ENCODE measurements around the gene CARD9. TPM values are rescaled to one million over a fixed set of nuclear protein-coding genes. Genes with fewer than 3 reads are reported as not detected.

CARD9 gene
- total and polyA plus RNA-seq, 7 donors, result 0.26 to 1.1 (median 0.56) TPM

DNA sequence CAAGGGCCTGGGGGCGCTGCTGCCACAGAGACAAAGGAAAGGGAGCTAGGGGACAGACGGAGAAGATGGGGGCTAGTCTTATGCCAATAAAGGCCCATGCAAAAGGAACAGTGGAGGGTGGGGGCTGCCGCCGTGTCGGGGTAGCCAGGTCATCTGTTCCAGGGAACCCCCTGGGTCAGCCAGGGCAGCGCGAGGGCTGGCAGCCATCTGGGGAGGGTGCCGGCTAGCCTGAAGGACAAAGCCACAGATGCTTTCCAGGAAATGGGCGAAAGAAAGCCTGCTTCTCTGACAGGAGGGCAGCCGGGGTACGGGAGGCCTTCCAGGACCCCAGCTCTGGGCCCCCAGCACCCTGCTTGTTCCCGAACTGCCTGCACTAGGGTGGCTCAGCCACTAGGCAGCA lies 1.6 kb upstream of the CARD9 start:
- TF ChIP-seq CTCF (IDR thresholded peaks at IDR 0.05), result no peak
- Histone ChIP-seq H3K9me3 (no peaks in the 10 kb centered on the region), H3K36me3 (ENCODE audit: insufficient read depth in 1 of 2, low read depth in 1 of 2) (peaks cover 0 to 24% of the 10 kb centered on the region in 2 donors), H3K4me3 (no peak overlapping the region), H3K27ac (no peak overlapping the region), H3K27me3 (ENCODE audit: insufficient read depth in 3 of 3, low read length in 2 of 3) (no peaks in the 10 kb centered on the region), H3K4me1 (no peaks in the 10 kb centered on the region)
- intact Hi-C loops (cut with DNase I), result no loop called here
- 91 to 93% (median 91%) methylated on average over 12 of the region's 12 CpGs for WGBS, 3 donors
- DNase-seq (no peak), ATAC-seq (no peak)

DNA sequence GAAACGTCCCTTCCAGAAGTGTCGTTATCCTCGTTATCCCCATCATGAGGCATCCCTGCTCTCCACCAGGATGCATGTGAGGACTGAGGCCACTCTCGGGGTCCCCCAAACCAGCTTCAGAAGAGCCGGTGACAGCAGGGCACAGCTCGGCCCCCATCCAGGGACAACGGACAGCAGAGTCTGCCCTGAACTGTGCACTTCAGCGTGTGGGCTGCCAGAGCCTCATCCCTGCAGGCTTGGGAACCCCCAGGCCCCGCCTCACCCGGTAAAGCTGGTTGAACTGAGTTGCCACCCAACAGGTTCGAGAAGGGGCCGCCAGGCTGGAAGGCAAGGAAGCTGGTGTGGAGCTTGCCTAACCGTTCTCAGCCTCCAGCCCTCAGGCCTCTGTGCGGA lies 710 bp upstream of the CARD9 start:
- 83 to 84% (median 84%) methylated on average over 14 of the region's 14 CpGs for WGBS, 3 donors
- no peak for TF ChIP-seq CTCF (IDR thresholded peaks at IDR 0.05)
- no peak for ATAC-seq
- Histone ChIP-seq H3K27me3 (ENCODE audit: insufficient read depth in 3 of 3, low read length in 2 of 3) (peaks cover 0 to under 1% (median 0%) of the 10 kb centered on the region in 3 donors), H3K9me3 (no peaks in the 10 kb centered on the region), H3K4me3 (no peak overlapping the region), H3K27ac (no peak overlapping the region), H3K4me1 (no peaks in the 10 kb centered on the region), H3K36me3 (ENCODE audit: insufficient read depth in 1 of 2, low read depth in 1 of 2) (peaks cover 0 to 15% of the 10 kb centered on the region in 2 donors)
- no peak for DNase-seq
- intact Hi-C loops (cut with DNase I), result no loop called here

- ATAC-seq, result peak; percentile 20 to 56 (median 26)
- H3K27ac ChIP-seq, result no peak overlapping the region
- no peaks in the 10 kb centered on the region for H3K4me1 ChIP-seq
- H3K27me3 ChIP-seq (ENCODE audit: insufficient read depth in 3 of 3, low read length in 2 of 3), result peaks cover 0 to 13% (median 0%) of the 10 kb centered on the region in 3 donors
- no peaks in the 10 kb centered on the region for H3K9me3 ChIP-seq
- 17 to 22% (median 18%) methylated on average over 21 of the region's 21 CpGs for WGBS, 3 donors
- no peak for TF ChIP-seq CTCF (IDR thresholded peaks at IDR 0.05)
- intact Hi-C loops (cut with DNase I), result no loop called here
- peaks cover 0 to 3% of the 10 kb centered on the region in 2 donors for H3K36me3 ChIP-seq (ENCODE audit: insufficient read depth in 1 of 2, low read depth in 1 of 2)
- DNase-seq, result peak; percentile 72 to 82
- peak overlapping the region; percentile 22 for H3K4me3 ChIP-seq
Measured at GRCh38 chr9:136372561-136373299, 739 bp downstream of the CARD9 start.

GRCh38 chr9:136372006-136372405 lies 1.5 kb downstream of the CARD9 start:
- TF ChIP-seq CTCF (IDR thresholded peaks at IDR 0.05), result no peak
- no peak for ATAC-seq
- no peak for DNase-seq
- Histone ChIP-seq H3K9me3 (no peaks in the 10 kb centered on the region), H3K27ac (no peak overlapping the region), H3K27me3 (ENCODE audit: insufficient read depth in 3 of 3, low read length in 2 of 3) (peaks cover 0 to 13% (median 0%) of the 10 kb centered on the region in 3 donors), H3K4me3 (no peak overlapping the region), H3K4me1 (no peaks in the 10 kb centered on the region), H3K36me3 (ENCODE audit: insufficient read depth in 1 of 2, low read depth in 1 of 2) (peaks cover 0 to 3% of the 10 kb centered on the region in 2 donors)
- intact Hi-C loops (cut with DNase I), result no loop called here
- 79 to 83% (median 80%) methylated on average over 21 of the region's 21 CpGs for WGBS, 3 donors

GRCh38 chr9:136371533-136371880 lies 2.0 kb downstream of the CARD9 start:
- intact Hi-C loops (cut with DNase I), result no loop called here
- Histone ChIP-seq H3K27me3 (ENCODE audit: insufficient read depth in 3 of 3, low read length in 2 of 3) (peaks cover 0 to 13% (median 0%) of the 10 kb centered on the region in 3 donors), H3K4me1 (no peaks in the 10 kb centered on the region), H3K27ac (no peak overlapping the region), H3K36me3 (ENCODE audit: insufficient read depth in 1 of 2, low read depth in 1 of 2) (peaks cover 0 to 3% of the 10 kb centered on the region in 2 donors), H3K4me3 (no peak overlapping the region), H3K9me3 (no peaks in the 10 kb centered on the region)
- no peak for TF ChIP-seq CTCF (IDR thresholded peaks at IDR 0.05)
- 87 to 90% (median 88%) methylated on average over 8 to 13 of the region's 13 CpGs for WGBS, 3 donors
- DNase-seq (no peak), ATAC-seq (no peak)

All from psoas muscle (tissue), 8 donors.